GM23338 (cell line): ENCODE data around the gene PCBP3. TPM values are rescaled to one million over a fixed set of nuclear protein-coding genes. Genes with fewer than 3 reads are reported as not detected.

Source experiments
- ATAC-seq: fragments of 200-7000 bp; cut with Tn5 transposase; 3 replicates; pipeline ENCODE4 v1.9.1; 2020
- DNase-seq: peaks from one replicate; pipeline ENCODE4 v3.0.0-alpha.2; 2015; ENCODE audit warnings: low spot score
- H2AFZ ChIP-seq: fragments of 200-600 bp; sonication (generic); 2 replicates; pipeline ENCODE4 v1.8.0; 2016; ENCODE audit warnings: antibody characterized with exemption, mild to moderate bottlenecking, moderate library complexity
- H3F3A ChIP-seq: fragments of 200-600 bp; sonication (generic); replicated peaks from 2 replicates; pipeline ENCODE4 v1.8.0; 2017; ENCODE audit warnings: antibody characterized with exemption, mixed run types, low read depth
- H3K27ac ChIP-seq: fragments of 200-600 bp; sonication (generic); 2 replicates; pipeline ENCODE4 v1.6.1; 2016; ENCODE audit warnings: low read depth
- H3K27me3 ChIP-seq: fragments of 200-600 bp; sonication (generic); 2 replicates; pipeline ENCODE4 v1.8.0; 2016; ENCODE audit warnings: mild to moderate bottlenecking, mixed run types, moderate library complexity; ENCODE audit not compliant: insufficient read depth
- H3K36me3 ChIP-seq: fragments of 200-600 bp; sonication (generic); 2 replicates; pipeline ENCODE4 v1.8.0; 2016; ENCODE audit warnings: mild to moderate bottlenecking; ENCODE audit not compliant: insufficient read depth
- H3K4me1 ChIP-seq: fragments of 200-600 bp; sonication (generic); 2 replicates; pipeline ENCODE4 v1.8.0; 2016; ENCODE audit warnings: mild to moderate bottlenecking, moderate library complexity; ENCODE audit not compliant: insufficient read depth
- H3K4me2 ChIP-seq: fragments of 200-600 bp; sonication (generic); 2 replicates; pipeline ENCODE4 v1.7.1; 2017; ENCODE audit warnings: mixed run types
- H3K4me3 ChIP-seq: fragments of 200-600 bp; sonication (generic); 2 replicates; pipeline ENCODE4 v1.6.1; 2016; ENCODE audit warnings: mixed run types
- H3K79me2 ChIP-seq: fragments of 200-600 bp; sonication (generic); replicated peaks from 2 replicates; pipeline ENCODE4 v1.8.0; 2017; ENCODE audit warnings: mild to moderate bottlenecking; ENCODE audit not compliant: insufficient read depth
- H3K9me2 ChIP-seq: fragments of 200-600 bp; sonication (generic); 2 replicates; pipeline ENCODE4 v1.8.0; 2017; ENCODE audit not compliant: insufficient read depth
- H4K20me1 ChIP-seq: fragments of 200-600 bp; sonication (generic); replicated peaks from 2 replicates; pipeline ENCODE4 v1.8.0; 2017; ENCODE audit warnings: mild to moderate bottlenecking; ENCODE audit not compliant: insufficient read depth
- H3K27ac Mint-ChIP-seq: 2 replicates; pipeline ENCODE4 v1.8.0; 2020; ENCODE audit warnings: inconsistent platforms, mild to moderate bottlenecking, moderate library complexity, mixed read lengths
- H3K27me3 Mint-ChIP-seq: 3 replicates; pipeline ENCODE4 v1.8.0; 2022; ENCODE audit warnings: low read depth, mild to moderate bottlenecking, moderate library complexity, mixed read lengths, inconsistent platforms; ENCODE audit not compliant: insufficient read depth, poor library complexity
- H3K36me3 Mint-ChIP-seq: 3 replicates; pipeline ENCODE4 v1.8.0; 2021; ENCODE audit warnings: low read depth, mild to moderate bottlenecking, inconsistent platforms, moderate library complexity, mixed read lengths
- H3K4me1 Mint-ChIP-seq: 3 replicates; pipeline ENCODE4 v1.8.0; 2020; ENCODE audit warnings: mild to moderate bottlenecking, inconsistent platforms, mixed read lengths
- H3K4me3 Mint-ChIP-seq: 3 replicates; pipeline ENCODE4 v1.8.0; 2021; ENCODE audit warnings: moderate library complexity, mild to moderate bottlenecking, inconsistent platforms, mixed read lengths
- H3K9me3 Mint-ChIP-seq: 3 replicates; pipeline ENCODE4 v1.8.0; 2020; ENCODE audit warnings: moderate library complexity, mild to moderate bottlenecking, inconsistent platforms, mixed read lengths
- CREB1 ChIP-seq: fragments of 250-450 bp; sonication (Bioruptor Pico); IDR thresholded peaks from 2 replicates; pipeline ENCODE4 v1.5.0; 2020; ENCODE audit warnings: low read depth, mild to moderate bottlenecking, moderate library complexity
- EZH2 ChIP-seq: fragments of 200-600 bp; sonication (generic); IDR thresholded peaks from one replicate; pipeline ENCODE4 v1.8.0; 2017; ENCODE audit warnings: antibody characterized with exemption, mild to moderate bottlenecking, low read depth; ENCODE audit not compliant: unreplicated experiment
- JUNB ChIP-seq: IDR thresholded peaks from one replicate; pipeline ENCODE4 v1.6.1; 2016; ENCODE audit warnings: antibody characterized with exemption; ENCODE audit not compliant: unreplicated experiment
- POLR2AphosphoS5 ChIP-seq: IDR thresholded peaks from 2 replicates; pipeline ENCODE4 v1.6.1; 2016; ENCODE audit warnings: antibody characterized with exemption, low read depth
- STAT1 ChIP-seq: IDR thresholded peaks from one replicate; pipeline ENCODE4 v1.6.1; 2016; ENCODE audit warnings: antibody characterized with exemption; ENCODE audit not compliant: unreplicated experiment
- ZNF114 ChIP-seq: fragments of 250-450 bp; sonication (Bioruptor Pico); IDR thresholded peaks from 2 replicates; pipeline ENCODE4 v1.5.0; 2020; ENCODE audit warnings: mild to moderate bottlenecking, moderate library complexity
- ZNF331 ChIP-seq: fragments of 250-450 bp; sonication (Bioruptor Pico); IDR thresholded peaks from 2 replicates; pipeline ENCODE4 v1.5.0; 2020; ENCODE audit warnings: low read depth, mild to moderate bottlenecking, moderate library complexity
- polyA plus RNA-seq: library from polyadenylated mRNA; unstranded; fragments of >200 nt; fragmentation: Nextera tagmentation; extraction: Ambion mirVana; gene quantifications from 2 replicates; pipeline ENCODE4 v1.2.1, GENCODE V29; 2016
- total RNA-seq: library from RNA; depleted of rRNA; stranded (reverse); fragments of >200 nt; shearing (Covaris generic); gene quantifications from 2 replicates; pipeline ENCODE4 v1.2.3, GENCODE V29; 2014
- TF ChIP-seq, protein P1 (sequence below): fragments of 250-450 bp; sonication (Bioruptor Pico); IDR thresholded peaks from 2 replicates; pipeline ENCODE4 v1.5.0; 2020; ENCODE audit warnings: mild to moderate bottlenecking, moderate library complexity
- TF ChIP-seq, protein P2 (sequence below), 2 experiments: fragments of 200-600 bp in 1 of 2; sonication (generic) in 1 of 2; conservative IDR thresholded peaks; 2 replicates each; pipeline versions ENCODE4 v1.5.1 to v1.6.1; 2016 to 2017; ENCODE audit warnings: antibody characterized with exemption in 2 of 2, low read depth in 2 of 2, mild to moderate bottlenecking in 2 of 2, moderate library complexity in 1 of 2
- TF ChIP-seq, protein P3 (sequence below): IDR thresholded peaks from 2 replicates; pipeline ENCODE4 v1.6.1; 2016; ENCODE audit warnings: antibody characterized with exemption

PCBP3 gene
- total and polyA plus RNA-seq, 2 experiments from 2014 or later, result 7.1 to 9.1 TPM

DNA sequence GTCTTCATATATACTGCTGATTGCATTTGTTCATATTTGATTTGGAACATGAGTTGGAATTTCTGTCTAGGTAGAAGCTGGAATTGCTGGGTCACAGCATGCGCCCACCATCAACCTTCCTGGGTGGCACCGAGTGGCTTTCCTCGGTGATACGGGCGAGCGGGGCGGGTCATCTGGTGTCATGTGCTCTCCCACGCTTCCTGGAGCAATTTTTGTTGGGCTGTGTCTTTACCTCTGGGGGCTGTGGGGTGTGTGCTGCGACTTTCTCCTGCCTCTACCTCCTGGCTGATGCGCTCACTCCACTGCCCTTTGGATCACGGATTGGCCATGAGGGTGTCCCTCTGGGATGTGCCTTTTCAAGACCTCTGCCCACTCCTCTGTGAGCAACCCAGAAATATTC, 229.4 kb downstream of the PCBP3 start:
- peaks cover 2% of the 10 kb centered on the region; the same call in 1 of the 3 replicates for H3K4me1 Mint-ChIP-seq
- H3K27ac Mint-ChIP-seq, result no peak overlapping the region
- Histone ChIP-seq H3K9me2 (no peaks in the 10 kb centered on the region), H2AFZ (no peak overlapping the region), H3K4me3 (no peak overlapping the region), H3F3A (no peaks in the 10 kb centered on the region), H3K27me3 (no peaks in the 10 kb centered on the region), H3K36me3 (no peaks in the 10 kb centered on the region), H3K79me2 (no peaks in the 10 kb centered on the region), H4K20me1 (no peaks in the 10 kb centered on the region), H3K4me2 (no peak overlapping the region), H3K27ac (no peak overlapping the region), H3K4me1 (no peaks in the 10 kb centered on the region)
- H3K36me3 Mint-ChIP-seq, result no peaks in the 10 kb centered on the region
- no peak overlapping the region for H3K4me3 Mint-ChIP-seq
- ATAC-seq, result no peak
- TF ChIP-seq ZNF114 (CRISPR knock-in tag), result no peak
- H3K9me3 Mint-ChIP-seq, result no peaks in the 10 kb centered on the region
- peaks cover 5% of the 10 kb centered on the region for H3K27me3 Mint-ChIP-seq
- DNase-seq, result no peak

DNA sequence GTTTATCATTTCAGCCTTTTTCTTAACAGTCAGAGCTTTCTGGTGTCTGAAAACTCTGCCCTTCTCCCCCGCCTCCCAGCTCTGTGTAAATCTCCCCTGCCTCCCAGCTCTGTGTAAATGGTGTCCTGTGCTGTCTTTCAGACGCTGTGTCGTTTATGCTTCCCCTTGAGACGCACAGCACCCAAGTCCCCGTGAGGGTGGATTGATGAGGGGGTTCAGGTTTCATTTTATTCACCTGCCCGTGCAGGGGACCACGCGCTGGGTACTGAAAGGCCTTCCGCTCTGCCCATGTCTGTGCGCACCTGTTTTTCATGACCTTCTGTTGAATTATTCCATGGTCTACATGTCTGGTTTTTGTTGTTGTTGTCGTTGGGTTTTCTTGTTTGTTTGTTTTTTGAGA, 229.9 kb downstream of the PCBP3 start:
- Histone ChIP-seq H3K27me3 (no peaks in the 10 kb centered on the region), H4K20me1 (no peaks in the 10 kb centered on the region), H3K4me3 (no peak overlapping the region), H3K27ac (no peak overlapping the region), H3K9me2 (no peaks in the 10 kb centered on the region), H3K4me2 (no peak overlapping the region), H3K4me1 (no peaks in the 10 kb centered on the region), H3K79me2 (no peaks in the 10 kb centered on the region), H2AFZ (no peak overlapping the region), H3K36me3 (no peaks in the 10 kb centered on the region), H3F3A (no peaks in the 10 kb centered on the region)
- H3K36me3 Mint-ChIP-seq, result no peaks in the 10 kb centered on the region
- H3K27ac Mint-ChIP-seq, result no peak overlapping the region
- H3K27me3 Mint-ChIP-seq, result peaks cover 5% of the 10 kb centered on the region
- ATAC-seq (no peak), DNase-seq (no peak)
- no peaks in the 10 kb centered on the region for H3K9me3 Mint-ChIP-seq
- H3K4me1 Mint-ChIP-seq, result peaks cover 2% of the 10 kb centered on the region; the same call in 1 of the 3 replicates
- no peak overlapping the region for H3K4me3 Mint-ChIP-seq
- TF ChIP-seq POLR2AphosphoS5 (no peak), ZNF331 (no peak), STAT1 (no peak), CREB1 (no peak), JUNB (no peak), EZH2 (no peak)
- TF ChIP-seq, protein P1, sequence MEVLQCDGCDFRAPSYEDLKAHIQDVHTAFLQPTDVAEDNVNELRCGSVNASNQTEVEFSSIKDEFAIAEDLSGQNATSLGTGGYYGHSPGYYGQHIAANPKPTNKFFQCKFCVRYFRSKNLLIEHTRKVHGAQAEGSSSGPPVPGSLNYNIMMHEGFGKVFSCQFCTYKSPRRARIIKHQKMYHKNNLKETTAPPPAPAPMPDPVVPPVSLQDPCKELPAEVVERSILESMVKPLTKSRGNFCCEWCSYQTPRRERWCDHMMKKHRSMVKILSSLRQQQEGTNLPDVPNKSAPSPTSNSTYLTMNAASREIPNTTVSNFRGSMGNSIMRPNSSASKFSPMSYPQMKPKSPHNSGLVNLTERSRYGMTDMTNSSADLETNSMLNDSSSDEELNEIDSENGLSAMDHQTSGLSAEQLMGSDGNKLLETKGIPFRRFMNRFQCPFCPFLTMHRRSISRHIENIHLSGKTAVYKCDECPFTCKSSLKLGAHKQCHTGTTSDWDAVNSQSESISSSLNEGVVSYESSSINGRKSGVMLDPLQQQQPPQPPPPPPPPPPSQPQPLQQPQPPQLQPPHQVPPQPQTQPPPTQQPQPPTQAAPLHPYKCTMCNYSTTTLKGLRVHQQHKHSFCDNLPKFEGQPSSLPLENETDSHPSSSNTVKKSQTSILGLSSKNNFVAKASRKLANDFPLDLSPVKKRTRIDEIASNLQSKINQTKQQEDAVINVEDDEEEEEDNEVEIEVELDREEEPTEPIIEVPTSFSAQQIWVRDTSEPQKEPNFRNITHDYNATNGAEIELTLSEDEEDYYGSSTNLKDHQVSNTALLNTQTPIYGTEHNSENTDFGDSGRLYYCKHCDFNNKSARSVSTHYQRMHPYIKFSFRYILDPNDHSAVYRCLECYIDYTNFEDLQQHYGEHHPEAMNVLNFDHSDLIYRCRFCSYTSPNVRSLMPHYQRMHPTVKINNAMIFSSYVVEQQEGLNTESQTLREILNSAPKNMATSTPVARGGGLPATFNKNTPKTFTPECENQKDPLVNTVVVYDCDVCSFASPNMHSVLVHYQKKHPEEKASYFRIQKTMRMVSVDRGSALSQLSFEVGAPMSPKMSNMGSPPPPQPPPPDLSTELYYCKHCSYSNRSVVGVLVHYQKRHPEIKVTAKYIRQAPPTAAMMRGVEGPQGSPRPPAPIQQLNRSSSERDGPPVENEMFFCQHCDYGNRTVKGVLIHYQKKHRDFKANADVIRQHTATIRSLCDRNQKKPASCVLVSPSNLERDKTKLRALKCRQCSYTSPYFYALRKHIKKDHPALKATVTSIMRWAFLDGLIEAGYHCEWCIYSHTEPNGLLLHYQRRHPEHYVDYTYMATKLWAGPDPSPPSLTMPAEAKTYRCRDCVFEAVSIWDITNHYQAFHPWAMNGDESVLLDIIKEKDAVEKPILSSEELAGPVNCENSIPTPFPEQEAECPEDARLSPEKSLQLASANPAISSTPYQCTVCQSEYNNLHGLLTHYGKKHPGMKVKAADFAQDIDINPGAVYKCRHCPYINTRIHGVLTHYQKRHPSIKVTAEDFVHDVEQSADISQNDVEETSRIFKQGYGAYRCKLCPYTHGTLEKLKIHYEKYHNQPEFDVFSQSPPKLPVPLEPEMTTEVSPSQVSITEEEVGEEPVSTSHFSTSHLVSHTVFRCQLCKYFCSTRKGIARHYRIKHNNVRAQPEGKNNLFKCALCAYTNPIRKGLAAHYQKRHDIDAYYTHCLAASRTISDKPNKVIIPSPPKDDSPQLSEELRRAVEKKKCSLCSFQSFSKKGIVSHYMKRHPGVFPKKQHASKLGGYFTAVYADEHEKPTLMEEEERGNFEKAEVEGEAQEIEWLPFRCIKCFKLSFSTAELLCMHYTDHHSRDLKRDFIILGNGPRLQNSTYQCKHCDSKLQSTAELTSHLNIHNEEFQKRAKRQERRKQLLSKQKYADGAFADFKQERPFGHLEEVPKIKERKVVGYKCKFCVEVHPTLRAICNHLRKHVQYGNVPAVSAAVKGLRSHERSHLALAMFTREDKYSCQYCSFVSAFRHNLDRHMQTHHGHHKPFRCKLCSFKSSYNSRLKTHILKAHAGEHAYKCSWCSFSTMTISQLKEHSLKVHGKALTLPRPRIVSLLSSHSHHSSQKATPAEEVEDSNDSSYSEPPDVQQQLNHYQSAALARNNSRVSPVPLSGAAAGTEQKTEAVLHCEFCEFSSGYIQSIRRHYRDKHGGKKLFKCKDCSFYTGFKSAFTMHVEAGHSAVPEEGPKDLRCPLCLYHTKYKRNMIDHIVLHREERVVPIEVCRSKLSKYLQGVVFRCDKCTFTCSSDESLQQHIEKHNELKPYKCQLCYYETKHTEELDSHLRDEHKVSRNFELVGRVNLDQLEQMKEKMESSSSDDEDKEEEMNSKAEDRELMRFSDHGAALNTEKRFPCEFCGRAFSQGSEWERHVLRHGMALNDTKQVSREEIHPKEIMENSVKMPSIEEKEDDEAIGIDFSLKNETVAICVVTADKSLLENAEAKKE, result no peak
- TF ChIP-seq, protein P2, sequence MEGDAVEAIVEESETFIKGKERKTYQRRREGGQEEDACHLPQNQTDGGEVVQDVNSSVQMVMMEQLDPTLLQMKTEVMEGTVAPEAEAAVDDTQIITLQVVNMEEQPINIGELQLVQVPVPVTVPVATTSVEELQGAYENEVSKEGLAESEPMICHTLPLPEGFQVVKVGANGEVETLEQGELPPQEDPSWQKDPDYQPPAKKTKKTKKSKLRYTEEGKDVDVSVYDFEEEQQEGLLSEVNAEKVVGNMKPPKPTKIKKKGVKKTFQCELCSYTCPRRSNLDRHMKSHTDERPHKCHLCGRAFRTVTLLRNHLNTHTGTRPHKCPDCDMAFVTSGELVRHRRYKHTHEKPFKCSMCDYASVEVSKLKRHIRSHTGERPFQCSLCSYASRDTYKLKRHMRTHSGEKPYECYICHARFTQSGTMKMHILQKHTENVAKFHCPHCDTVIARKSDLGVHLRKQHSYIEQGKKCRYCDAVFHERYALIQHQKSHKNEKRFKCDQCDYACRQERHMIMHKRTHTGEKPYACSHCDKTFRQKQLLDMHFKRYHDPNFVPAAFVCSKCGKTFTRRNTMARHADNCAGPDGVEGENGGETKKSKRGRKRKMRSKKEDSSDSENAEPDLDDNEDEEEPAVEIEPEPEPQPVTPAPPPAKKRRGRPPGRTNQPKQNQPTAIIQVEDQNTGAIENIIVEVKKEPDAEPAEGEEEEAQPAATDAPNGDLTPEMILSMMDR (conservative IDR thresholded peaks at IDR 0.05; ENCODE audit: low read depth in 2 of 2), result no peak
- TF ChIP-seq, protein P3, sequence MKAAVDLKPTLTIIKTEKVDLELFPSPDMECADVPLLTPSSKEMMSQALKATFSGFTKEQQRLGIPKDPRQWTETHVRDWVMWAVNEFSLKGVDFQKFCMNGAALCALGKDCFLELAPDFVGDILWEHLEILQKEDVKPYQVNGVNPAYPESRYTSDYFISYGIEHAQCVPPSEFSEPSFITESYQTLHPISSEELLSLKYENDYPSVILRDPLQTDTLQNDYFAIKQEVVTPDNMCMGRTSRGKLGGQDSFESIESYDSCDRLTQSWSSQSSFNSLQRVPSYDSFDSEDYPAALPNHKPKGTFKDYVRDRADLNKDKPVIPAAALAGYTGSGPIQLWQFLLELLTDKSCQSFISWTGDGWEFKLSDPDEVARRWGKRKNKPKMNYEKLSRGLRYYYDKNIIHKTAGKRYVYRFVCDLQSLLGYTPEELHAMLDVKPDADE, result no peak
